Body of pancreas (tissue), 4 donors: Measurements from ENCODE around the gene GYS1. TPM values are rescaled to one million over a fixed set of nuclear protein-coding genes. Genes with fewer than 3 reads are reported as not detected.
"Not testable (repeated sequence)": the region's sequence is repeated elsewhere in the genome, so short reads cannot be mapped to it uniquely, and the experiment has no call there.

Experiments
- ATAC-seq: fragments of 150-250 bp; one replicate; pipeline ENCODE4 v1.9.1; 2016
- DNase-seq, 4 donors: peaks; one replicate each; pipeline ENCODE4 v3.0.0-alpha.2; 2019
- H3K27ac ChIP-seq, 4 donors: fragments of 200-600 bp; sonication (generic); 1 replicate in 3 of 4; 2 replicates in 1 of 4; pipeline versions ENCODE4 v1.5.1 to v1.6.1; 2016 to 2019; ENCODE audit warnings: mild to moderate bottlenecking in 1 of 4, mixed read lengths in 1 of 4, moderate library complexity in 1 of 4
- H3K27me3 ChIP-seq, 2 donors: fragments of 200-600 bp; sonication (generic); one replicate each; pipeline ENCODE4 v1.6.0; 2016; ENCODE audit warnings: mild to moderate bottlenecking in 1 of 2
- H3K36me3 ChIP-seq, 2 donors: fragments of 200-600 bp; sonication (generic); replicated peaks in 1 of 2; 2 replicates each; pipeline ENCODE4 v1.5.1; 2016; ENCODE audit warnings: low read depth in 2 of 2; ENCODE audit not compliant: insufficient read depth in 1 of 2
- H3K4me1 ChIP-seq: fragments of 200-600 bp; sonication (generic); one replicate; pipeline ENCODE4 v1.6.0; 2016
- H3K4me3 ChIP-seq, 2 donors: fragments of 200-600 bp; sonication (generic); 1 replicate in 1 of 2; 2 replicates in 1 of 2; pipeline ENCODE4 v1.5.1; 2016 to 2019
- H3K9me3 ChIP-seq, 3 donors: fragments of 200-600 bp; sonication (generic); 1 replicate in 2 of 3; 2 replicates in 1 of 3; pipeline ENCODE4 v1.5.1; 2016
- POLR2A ChIP-seq, 3 donors: fragments of 450-650 bp; IDR thresholded peaks; one replicate each; pipeline ENCODE4 v1.6.1; 2016; ENCODE audit warnings: antibody characterized with exemption in 3 of 3, mild to moderate bottlenecking in 2 of 3
- WGBS, 2 donors: methylation state at CpG; one replicate each; pipeline ENCODE4 v1.1.5; 2017; 5-methylcytosine and 5-hydroxymethylcytosine counted together
- intact Hi-C: fragments of 100-400 bp; cut with DNase I; formaldehyde crosslinking; loops from one replicate; pipeline ENCODE4 v1.15.1; 2023
- total RNA-seq, 2 donors: library from RNA; depleted of rRNA; stranded (reverse); fragments of >200 nt; gene quantifications; one replicate each; pipeline ENCODE4 v1.1.0, GENCODE V29; 2016
- TF ChIP-seq, protein P1 (sequence below), 7 experiments: fragments of 450-650 bp in 4 of 7; fragments of 200-600 bp in 3 of 7; sonication (generic) in 3 of 7; IDR thresholded peaks; one replicate each; pipeline ENCODE4 v1.5.1; 2016 to 2019; ENCODE audit warnings: antibody characterized with exemption in 7 of 7

The GYS1 gene
- total RNA-seq, 2 donors from 2014 or later: 7.5 to 17.8 TPM

DNA sequence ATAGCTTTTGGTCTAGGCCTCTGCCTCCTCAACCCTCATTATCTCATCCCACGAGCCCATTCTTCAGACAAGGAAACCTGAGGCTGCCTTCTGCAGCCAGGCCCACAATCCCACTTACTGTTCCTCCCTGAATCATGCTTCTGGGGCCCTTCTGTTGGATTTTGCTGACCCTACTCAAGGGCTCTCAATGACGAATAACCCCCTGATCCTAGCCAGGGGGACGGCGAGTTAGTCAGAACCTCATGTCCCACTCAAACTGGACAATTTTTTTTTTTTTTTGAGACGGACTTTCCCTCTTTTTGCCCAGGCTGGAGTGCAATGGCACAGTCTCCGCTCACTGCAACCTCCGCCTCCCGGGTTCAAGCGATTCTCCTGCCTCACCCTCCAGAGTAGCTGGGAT, 29.0 kb upstream of the GYS1 start:
- Histone ChIP-seq H3K36me3 (no peaks in the 10 kb centered on the region), H3K4me1 (peaks cover 32% of the 10 kb centered on the region), H3K4me3 (no peak overlapping the region), H3K27ac (no peak overlapping the region), H3K9me3 (no peaks in the 10 kb centered on the region), H3K27me3 (no peaks in the 10 kb centered on the region)
- WGBS, 2 donors: 87 to 89% methylated on average over 9 of the region's 9 CpGs
- intact Hi-C loops: no loop called here
- no peak for TF ChIP-seq POLR2A (IDR thresholded peaks at IDR 0.05)
- TF ChIP-seq, protein P1, sequence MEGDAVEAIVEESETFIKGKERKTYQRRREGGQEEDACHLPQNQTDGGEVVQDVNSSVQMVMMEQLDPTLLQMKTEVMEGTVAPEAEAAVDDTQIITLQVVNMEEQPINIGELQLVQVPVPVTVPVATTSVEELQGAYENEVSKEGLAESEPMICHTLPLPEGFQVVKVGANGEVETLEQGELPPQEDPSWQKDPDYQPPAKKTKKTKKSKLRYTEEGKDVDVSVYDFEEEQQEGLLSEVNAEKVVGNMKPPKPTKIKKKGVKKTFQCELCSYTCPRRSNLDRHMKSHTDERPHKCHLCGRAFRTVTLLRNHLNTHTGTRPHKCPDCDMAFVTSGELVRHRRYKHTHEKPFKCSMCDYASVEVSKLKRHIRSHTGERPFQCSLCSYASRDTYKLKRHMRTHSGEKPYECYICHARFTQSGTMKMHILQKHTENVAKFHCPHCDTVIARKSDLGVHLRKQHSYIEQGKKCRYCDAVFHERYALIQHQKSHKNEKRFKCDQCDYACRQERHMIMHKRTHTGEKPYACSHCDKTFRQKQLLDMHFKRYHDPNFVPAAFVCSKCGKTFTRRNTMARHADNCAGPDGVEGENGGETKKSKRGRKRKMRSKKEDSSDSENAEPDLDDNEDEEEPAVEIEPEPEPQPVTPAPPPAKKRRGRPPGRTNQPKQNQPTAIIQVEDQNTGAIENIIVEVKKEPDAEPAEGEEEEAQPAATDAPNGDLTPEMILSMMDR (IDR thresholded peaks at IDR 0.05): no peak
- no peak for DNase-seq
- ATAC-seq: no peak

DNA sequence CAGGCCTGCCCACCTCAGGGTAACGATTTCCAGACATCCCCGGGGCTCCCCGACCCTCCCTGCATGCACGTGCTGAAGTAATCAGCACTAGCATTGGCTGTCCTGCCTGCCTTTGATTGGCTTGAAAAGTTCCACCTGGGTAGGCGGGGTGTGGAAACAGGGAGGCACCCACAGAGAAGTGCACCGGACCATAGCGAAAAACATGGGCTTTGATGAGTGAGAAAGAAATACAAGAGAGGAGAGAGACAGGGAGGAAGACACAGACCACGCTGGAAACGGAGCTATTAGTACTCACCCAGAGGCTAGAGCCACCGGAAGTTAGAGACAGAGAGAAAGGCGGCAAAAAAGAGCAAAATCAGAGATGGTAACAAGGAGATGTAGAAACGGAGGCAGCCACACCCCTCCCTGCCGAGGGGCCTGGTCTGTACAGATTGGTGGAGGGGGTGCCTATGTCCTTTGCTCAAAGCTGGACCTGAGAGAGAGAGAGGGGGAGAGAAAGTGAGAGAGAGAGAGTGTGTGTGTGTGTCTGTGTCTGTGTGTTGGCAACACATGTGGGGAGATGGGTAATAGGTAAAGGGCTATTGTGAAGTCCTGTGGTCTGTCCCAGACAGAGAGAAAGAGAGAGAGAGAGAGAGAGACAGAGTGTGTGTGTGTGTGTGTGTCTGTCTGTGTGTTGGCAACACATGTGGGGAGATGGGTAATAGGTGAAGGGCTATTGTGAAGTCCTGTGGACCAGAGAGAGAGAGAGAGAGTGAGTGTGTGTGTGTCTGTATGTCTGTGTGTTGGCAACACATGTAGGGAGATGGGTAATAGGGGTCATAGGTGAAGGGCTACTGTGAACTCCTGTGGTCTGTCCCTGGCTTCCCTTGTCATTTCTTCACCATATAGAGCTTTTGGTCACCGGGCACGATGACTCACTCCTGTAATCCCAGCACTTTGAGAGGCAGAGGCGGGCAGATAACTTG, 28.1 kb upstream of the GYS1 start:
- no peaks in the 10 kb centered on the region for H3K9me3 ChIP-seq
- no peak for DNase-seq
- H3K36me3 ChIP-seq: no peaks in the 10 kb centered on the region
- no peak overlapping the region for H3K4me3 ChIP-seq
- intact Hi-C loops: no loop called here
- no peak overlapping the region for H3K27ac ChIP-seq
- ATAC-seq: no peak
- H3K4me1 ChIP-seq: peaks cover 32% of the 10 kb centered on the region
- 56 to 61% methylated on average over 16 of the region's 16 CpGs for WGBS, 2 donors
- H3K27me3 ChIP-seq: no peaks in the 10 kb centered on the region
- TF ChIP-seq POLR2A (IDR thresholded peaks at IDR 0.05): no peak
- TF ChIP-seq, protein P1 (IDR thresholded peaks at IDR 0.05): no peak

DNA sequence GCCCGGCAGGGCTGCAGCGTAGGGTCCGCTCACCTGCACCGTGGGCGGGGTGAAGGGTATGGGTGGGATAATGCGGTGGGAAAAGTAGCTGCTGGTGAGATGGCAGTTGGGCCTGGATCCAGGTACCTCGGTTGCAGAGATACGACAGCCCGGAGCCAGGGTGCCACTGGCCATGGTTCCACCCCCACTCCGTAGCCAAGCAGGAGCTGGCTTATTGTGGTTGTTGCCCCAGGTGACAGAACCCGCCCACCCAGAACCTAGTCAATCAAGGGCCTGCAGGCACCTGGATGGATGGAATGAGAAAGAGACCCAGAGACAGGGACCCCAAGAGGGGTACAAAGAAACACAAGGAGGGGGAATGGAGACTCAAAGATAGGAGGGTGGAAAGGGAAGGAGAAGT, 27.2 kb upstream of the GYS1 start:
- H3K36me3 ChIP-seq: no peaks in the 10 kb centered on the region
- 18 to 53% methylated on average over 3 to 11 of the region's 11 CpGs for WGBS, 2 donors
- intact Hi-C loops: no loop called here
- peak overlapping the region in 2 of 4 donors; percentile 73 to 79 for H3K27ac ChIP-seq
- ATAC-seq (peak; percentile 71), DNase-seq (peak; percentile 75 to 92 (median 82))
- no peak overlapping the region for H3K4me3 ChIP-seq
- H3K4me1 ChIP-seq: peaks cover 32% of the 10 kb centered on the region
- no peaks in the 10 kb centered on the region for H3K9me3 ChIP-seq
- H3K27me3 ChIP-seq: no peaks in the 10 kb centered on the region
- TF ChIP-seq, protein P1 (IDR thresholded peaks at IDR 0.05): no peak
- TF ChIP-seq POLR2A (IDR thresholded peaks at IDR 0.05): no peak

DNA sequence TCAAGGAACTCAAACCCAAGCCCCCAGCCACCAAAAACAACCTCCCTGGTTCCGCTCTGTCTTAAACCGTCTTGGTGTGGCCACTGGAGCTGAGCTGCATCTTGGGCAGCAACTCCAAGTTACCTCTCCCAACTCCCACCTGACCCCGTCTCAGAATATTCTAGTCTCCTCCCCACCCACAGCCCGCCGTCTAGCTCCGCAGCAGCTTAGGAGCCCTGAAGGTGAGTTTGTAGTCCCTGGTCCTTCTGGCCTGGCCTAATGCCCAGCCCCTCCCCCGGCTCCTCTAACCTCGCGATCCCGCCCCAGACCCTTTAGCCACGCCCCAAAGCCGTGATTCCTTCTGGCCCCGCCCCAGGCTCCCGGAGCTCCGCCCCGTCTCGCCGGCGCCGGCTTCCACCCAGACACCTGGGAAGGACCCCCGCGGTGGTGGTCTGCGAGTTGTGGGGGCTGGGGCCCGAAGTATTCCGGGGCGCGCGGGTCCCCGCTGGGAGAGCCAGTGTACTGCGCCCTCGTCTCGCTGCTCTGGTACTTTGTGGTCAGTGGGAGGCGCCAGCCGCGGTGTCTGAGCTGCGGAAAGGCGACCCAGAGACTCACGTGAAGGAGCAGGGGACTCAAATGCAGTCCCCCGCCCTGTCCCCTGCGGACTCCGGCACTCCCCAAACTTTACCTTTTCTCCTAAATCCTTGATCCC, 26.3 kb upstream of the GYS1 start:
- Histone ChIP-seq H3K27ac (peak overlapping the region in 3 of 4 donors; percentile 65 to 79 (median 73)), H3K9me3 (no peaks in the 10 kb centered on the region), H3K36me3 (no peaks in the 10 kb centered on the region), H3K4me1 (peaks cover 32% of the 10 kb centered on the region), H3K27me3 (no peaks in the 10 kb centered on the region), H3K4me3 (peak overlapping the region in 1 of 2 donors; percentile 32)
- WGBS, 2 donors: 5 to 7% methylated on average over 20 to 41 of the region's 41 CpGs
- peak; percentile 90 to 98 (median 92) for DNase-seq
- intact Hi-C loops: no loop called here
- TF ChIP-seq, protein P1 (IDR thresholded peaks at IDR 0.05): peak in 3 of 7 experiments; percentile 19 to 23 (median 20)
- peak in 2 of 3 donors; percentile 24 to 33 for TF ChIP-seq POLR2A (IDR thresholded peaks at IDR 0.05)
- peak; percentile 85 for ATAC-seq

DNA sequence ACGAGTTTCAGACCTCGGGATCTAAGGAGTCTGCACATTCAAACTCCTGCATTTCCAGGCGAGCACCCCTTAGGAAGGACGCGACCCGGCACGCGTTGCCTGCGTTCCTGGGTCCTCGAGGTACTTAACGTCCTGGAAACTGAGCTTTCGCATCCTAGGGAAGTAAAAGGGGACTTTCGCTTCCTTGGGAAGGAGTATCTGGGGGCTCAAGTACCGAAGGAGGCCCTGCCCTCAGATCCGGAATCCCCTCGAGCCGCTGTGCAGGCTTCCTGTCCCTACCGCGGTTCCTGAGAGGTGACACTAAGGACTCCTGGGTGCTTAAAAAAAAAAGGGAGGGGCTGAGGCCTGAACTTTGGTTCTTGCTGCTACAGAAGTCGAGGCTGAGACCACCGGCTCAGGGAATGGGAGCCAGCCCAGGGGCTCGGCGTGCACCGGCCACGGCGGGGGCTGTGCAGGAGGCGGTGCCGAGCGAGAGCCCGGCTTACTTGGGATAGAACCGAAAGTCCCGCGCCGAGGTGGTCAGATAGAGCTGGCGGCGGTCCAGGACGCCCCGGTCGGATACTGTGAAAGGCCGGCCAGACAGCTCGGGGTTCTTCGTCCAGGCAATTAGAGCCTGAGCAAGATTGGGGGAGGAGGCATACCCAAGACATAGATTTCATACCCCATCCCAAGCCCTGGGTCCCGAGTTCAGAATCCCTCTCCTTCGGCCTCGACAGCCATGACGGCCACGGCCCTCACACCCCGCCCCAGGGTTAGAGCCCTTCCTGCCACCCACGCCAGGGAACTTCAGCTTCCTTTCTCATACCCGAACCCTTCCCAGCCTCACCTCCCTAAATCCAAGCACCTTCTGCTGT, 25.5 kb upstream of the GYS1 start:
- 13 to 23% methylated on average over 19 to 49 of the region's 50 CpGs for WGBS, 2 donors
- peak; percentile 26 to 57 (median 34) for DNase-seq
- H3K36me3 ChIP-seq, H3K27me3 ChIP-seq, H3K9me3 ChIP-seq, intact Hi-C loops, H3K27ac ChIP-seq, H3K4me3 ChIP-seq, ATAC-seq: not testable (repeated sequence)
- peaks cover 32% of the 10 kb centered on the region for H3K4me1 ChIP-seq
